Mammary epithelial cell (primary cell): Measurements from ENCODE around the gene COMMD2.

Experiments
- CTCF ChIP-seq, 2 donors: IDR thresholded peaks in 1 of 2; conservative IDR thresholded peaks in 1 of 2; 2 replicates each; pipeline ENCODE4 v1.5.1; 2011 to 2012; ENCODE audit warnings: inconsistent platforms in 2 of 2, low read length in 2 of 2, mild to moderate bottlenecking in 2 of 2, control low read depth in 1 of 2, low read depth in 1 of 2; ENCODE audit not compliant: insufficient read depth in 1 of 2; ENCODE audit errors: extremely low read depth in 1 of 2
- EZH2 ChIP-seq: IDR thresholded peaks from 2 replicates; pipeline ENCODE4 v1.6.1; 2012; ENCODE audit warnings: low read length, inconsistent platforms, borderline replicate concordance

DNA sequence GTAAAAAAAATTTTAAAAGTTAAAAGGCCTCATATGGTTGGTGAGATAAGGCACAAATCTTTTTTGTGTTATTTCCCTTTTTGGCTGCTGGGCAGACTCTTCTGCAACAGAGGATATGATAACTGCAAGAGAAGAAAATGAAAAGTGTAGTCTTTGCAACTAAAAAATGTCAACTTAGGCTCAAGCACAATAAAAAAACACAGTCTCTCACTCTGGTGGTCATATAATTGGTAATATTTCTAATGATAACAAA is 15.4 kb downstream of the COMMD2 start:
- no peak for TF ChIP-seq CTCF (conservative IDR thresholded peaks at IDR 0.05 in 1 of 2, IDR thresholded peaks at IDR 0.05 in 1 of 2; ENCODE audit: extremely low read depth in 1 of 2, insufficient read depth in 1 of 2, low read depth in 1 of 2, low read length in 2 of 2)
- no peak for TF ChIP-seq EZH2
